Activated B cell treated with CpG ODN at 0.5 μM for 24 hours (primary cell): ENCODE data around the gene SLC4A1AP. TPM values are rescaled to one million over a fixed set of nuclear protein-coding genes. Genes with fewer than 3 reads are reported as not detected.

Experiments
- ATAC-seq: fragments of 200-7000 bp; cut with Tn5 transposase; one replicate; pipeline ENCODE4 v1.10.0; 2021; ENCODE audit warnings: low read depth, mild to moderate bottlenecking, moderate library complexity
- CTCF ChIA-PET: fragments of 350-600 bp; sonication (Branson Sonifier 250); formaldehyde crosslinking; loops from one replicate; lab custom pipeline; 2021; ENCODE audit warnings: antibody characterized with exemption; lab: Charles Lee
- POLR2A ChIA-PET: fragments of 350-600 bp; sonication (Branson Sonifier 250); formaldehyde crosslinking; loops from one replicate; lab custom pipeline; 2021; ENCODE audit warnings: antibody characterized with exemption; lab: Charles Lee
- DNase-seq: peaks from one replicate; pipeline ENCODE4 v3.0.0; 2022
- H3K27ac Mint-ChIP-seq: one replicate; pipeline ENCODE4 v1.8.0; 2020; ENCODE audit warnings: mixed read lengths
- H3K27me3 Mint-ChIP-seq: one replicate; pipeline ENCODE4 v1.8.0; 2021; ENCODE audit warnings: mixed read lengths
- H3K36me3 Mint-ChIP-seq: one replicate; pipeline ENCODE4 v1.8.0; 2021; ENCODE audit warnings: low read depth, mixed read lengths
- H3K4me1 Mint-ChIP-seq: one replicate; pipeline ENCODE4 v1.8.0; 2021; ENCODE audit warnings: mixed read lengths
- H3K4me3 Mint-ChIP-seq: one replicate; pipeline ENCODE4 v1.8.0; 2020; ENCODE audit warnings: mild to moderate bottlenecking, mixed read lengths
- H3K9me3 Mint-ChIP-seq: one replicate; pipeline ENCODE4 v1.8.0; 2020; ENCODE audit warnings: mixed read lengths
- intact Hi-C: fragments of 100-400 bp; cut with micrococcal nuclease; formaldehyde crosslinking; loops from one replicate; pipeline ENCODE4 v1.15.1; 2024
- total RNA-seq: library from RNA; stranded (reverse); gene quantifications from 2 replicates; pipeline ENCODE4 v1.2.3, GENCODE V29; 2022
- TF ChIP-seq, protein P1 (sequence below): fragments of 200-600 bp; IDR thresholded peaks from one replicate; pipeline ENCODE4 v1.8.0; 2022; ENCODE audit warnings: antibody characterized with exemption, mild to moderate bottlenecking

The SLC4A1AP gene
- total RNA-seq, 1 donor from 2014 or later, result 22.0 TPM

DNA sequence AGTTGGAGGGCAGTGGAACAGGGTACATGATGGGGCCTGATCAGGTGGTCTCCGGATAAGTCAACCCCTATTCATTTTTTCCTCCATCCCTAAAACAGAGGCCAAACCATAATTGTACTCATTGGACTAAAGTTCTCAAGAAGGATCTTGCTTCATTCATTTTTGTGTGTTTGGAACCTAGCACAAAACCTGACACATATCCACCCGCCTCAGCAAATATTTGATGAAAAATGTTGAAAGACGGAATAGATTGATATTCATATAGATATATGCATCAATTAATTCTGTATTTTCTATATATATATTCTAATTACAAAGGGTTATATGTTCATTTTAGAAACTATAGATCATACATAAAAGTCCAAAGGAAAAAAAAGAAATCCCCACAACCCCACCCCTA, 21.9 kb downstream of the SLC4A1AP start:
- CTCF ChIA-PET, result no interaction called here
- no peak overlapping the region for H3K27ac Mint-ChIP-seq
- TF ChIP-seq, protein P1, sequence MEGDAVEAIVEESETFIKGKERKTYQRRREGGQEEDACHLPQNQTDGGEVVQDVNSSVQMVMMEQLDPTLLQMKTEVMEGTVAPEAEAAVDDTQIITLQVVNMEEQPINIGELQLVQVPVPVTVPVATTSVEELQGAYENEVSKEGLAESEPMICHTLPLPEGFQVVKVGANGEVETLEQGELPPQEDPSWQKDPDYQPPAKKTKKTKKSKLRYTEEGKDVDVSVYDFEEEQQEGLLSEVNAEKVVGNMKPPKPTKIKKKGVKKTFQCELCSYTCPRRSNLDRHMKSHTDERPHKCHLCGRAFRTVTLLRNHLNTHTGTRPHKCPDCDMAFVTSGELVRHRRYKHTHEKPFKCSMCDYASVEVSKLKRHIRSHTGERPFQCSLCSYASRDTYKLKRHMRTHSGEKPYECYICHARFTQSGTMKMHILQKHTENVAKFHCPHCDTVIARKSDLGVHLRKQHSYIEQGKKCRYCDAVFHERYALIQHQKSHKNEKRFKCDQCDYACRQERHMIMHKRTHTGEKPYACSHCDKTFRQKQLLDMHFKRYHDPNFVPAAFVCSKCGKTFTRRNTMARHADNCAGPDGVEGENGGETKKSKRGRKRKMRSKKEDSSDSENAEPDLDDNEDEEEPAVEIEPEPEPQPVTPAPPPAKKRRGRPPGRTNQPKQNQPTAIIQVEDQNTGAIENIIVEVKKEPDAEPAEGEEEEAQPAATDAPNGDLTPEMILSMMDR, result no peak
- peaks cover 67% of the 10 kb centered on the region for H3K36me3 Mint-ChIP-seq
- intact Hi-C loops, result no loop called here
- no peak overlapping the region for H3K4me3 Mint-ChIP-seq
- POLR2A ChIA-PET, result no interaction called here
- DNase-seq (no peak), ATAC-seq (no peak)
- no peaks in the 10 kb centered on the region for H3K9me3 Mint-ChIP-seq
- peaks cover 8% of the 10 kb centered on the region for H3K4me1 Mint-ChIP-seq
- no peaks in the 10 kb centered on the region for H3K27me3 Mint-ChIP-seq

DNA sequence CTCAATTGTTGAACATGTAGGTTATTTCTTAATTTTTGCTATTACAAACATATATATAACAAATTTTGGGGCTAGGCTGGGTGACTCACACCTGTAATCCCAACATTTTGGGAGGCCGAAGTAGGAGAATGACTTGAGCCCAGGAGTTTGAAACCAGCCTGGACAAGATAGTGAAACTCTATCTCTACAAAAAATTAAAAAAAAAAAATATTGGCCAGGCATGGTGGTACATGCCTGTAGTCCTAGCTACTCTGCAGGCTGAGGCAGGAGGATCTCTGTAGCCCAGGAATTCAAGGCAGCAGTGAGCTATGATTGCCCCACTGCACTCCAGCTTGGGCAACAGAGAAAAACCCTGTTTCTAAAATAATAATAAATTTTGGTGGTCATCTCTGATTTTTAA, 23.5 kb downstream of the SLC4A1AP start:
- ATAC-seq (no peak), DNase-seq (no peak)
- TF ChIP-seq, protein P1, result no peak
- POLR2A ChIA-PET, result no interaction called here
- peaks cover 62% of the 10 kb centered on the region for H3K36me3 Mint-ChIP-seq
- intact Hi-C loops, result no loop called here
- no peak overlapping the region for H3K27ac Mint-ChIP-seq
- CTCF ChIA-PET, result no interaction called here
- no peaks in the 10 kb centered on the region for H3K27me3 Mint-ChIP-seq
- peaks cover 8% of the 10 kb centered on the region for H3K4me1 Mint-ChIP-seq
- H3K9me3 Mint-ChIP-seq, result no peaks in the 10 kb centered on the region
- H3K4me3 Mint-ChIP-seq, result no peak overlapping the region

DNA sequence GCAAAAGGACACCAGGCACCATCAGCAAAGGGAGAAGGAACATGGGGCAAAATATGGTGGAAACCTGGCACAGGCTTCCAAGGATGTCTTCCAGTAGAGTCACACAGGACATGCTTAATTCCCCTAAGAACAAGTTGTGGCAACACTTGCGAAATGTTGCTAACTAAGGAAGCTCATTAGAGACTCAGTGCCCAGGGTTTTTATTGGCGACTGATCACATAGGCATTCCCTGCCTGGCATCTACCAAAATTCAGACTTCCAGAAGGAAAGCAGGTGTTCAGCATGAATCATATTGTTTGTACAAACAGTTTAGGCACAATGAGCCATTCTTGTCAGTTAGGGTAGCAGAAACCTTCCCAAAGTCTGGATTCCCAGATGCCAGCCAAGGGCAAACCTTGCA, 25.7 kb downstream of the SLC4A1AP start:
- intact Hi-C loops, result no loop called here
- DNase-seq (no peak), ATAC-seq (no peak)
- no peak overlapping the region for H3K4me3 Mint-ChIP-seq
- H3K4me1 Mint-ChIP-seq, result no peaks in the 10 kb centered on the region
- ChIA-PET CTCF (no interaction called here), POLR2A (no interaction called here)
- no peak overlapping the region for H3K27ac Mint-ChIP-seq
- H3K9me3 Mint-ChIP-seq, result no peaks in the 10 kb centered on the region
- no peaks in the 10 kb centered on the region for H3K27me3 Mint-ChIP-seq
- peaks cover 59% of the 10 kb centered on the region for H3K36me3 Mint-ChIP-seq
- TF ChIP-seq, protein P1, result no peak

DNA sequence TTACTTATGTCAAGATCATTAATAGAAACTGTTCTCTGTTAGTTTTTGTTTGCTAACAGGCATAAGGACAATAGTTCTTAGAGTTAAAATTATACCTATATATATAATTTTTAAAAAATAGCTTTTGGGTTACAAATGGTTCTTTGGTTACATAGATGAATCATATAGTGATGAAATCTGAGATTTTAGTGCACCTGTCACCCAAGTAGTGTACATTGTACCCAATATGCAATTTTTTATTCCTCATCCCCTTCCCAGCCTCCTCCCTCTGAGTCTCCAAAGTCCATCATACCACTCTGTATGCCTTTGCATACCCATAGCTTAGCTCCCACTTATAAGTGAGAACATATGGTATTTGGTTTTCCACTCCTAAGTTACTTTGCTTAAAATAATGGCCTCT, 26.4 kb downstream of the SLC4A1AP start:
- CTCF ChIA-PET, result no interaction called here
- H3K27ac Mint-ChIP-seq, result no peak overlapping the region
- no peak for ATAC-seq

DNA sequence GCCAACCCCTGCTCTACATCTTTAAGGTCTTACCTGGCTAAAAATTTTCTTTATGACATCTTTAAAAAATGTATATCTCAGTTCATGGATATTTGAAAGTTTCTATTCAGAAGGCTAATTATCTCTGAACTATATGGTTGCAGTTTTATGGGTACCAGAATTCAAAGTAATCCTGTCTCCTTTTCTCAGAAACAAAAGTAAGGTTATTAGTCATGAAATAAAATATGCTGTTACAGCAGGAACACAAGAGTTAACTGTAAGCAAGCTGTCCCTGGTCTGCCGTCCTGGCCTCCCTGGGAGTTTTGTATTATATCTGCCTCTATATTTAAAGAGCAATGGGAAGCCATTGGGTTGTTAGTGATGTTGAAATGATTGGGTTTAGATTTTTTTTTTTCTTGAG, 34.0 kb downstream of the SLC4A1AP start:
- DNase-seq (no peak), ATAC-seq (no peak)
- Mint-ChIP-seq H3K27me3 (no peaks in the 10 kb centered on the region), H3K27ac (no peak overlapping the region), H3K4me1 (no peaks in the 10 kb centered on the region), H3K36me3 (peaks cover 33% of the 10 kb centered on the region), H3K9me3 (no peaks in the 10 kb centered on the region), H3K4me3 (no peak overlapping the region)
- POLR2A ChIA-PET, result no interaction called here
- TF ChIP-seq, protein P1, result no peak
- CTCF ChIA-PET, result no interaction called here
- intact Hi-C loops, result no loop called here

More for the DNA sequence above, 26.4 kb downstream of the SLC4A1AP start:
- intact Hi-C loops, result no loop called here
- H3K4me1 Mint-ChIP-seq, result no peaks in the 10 kb centered on the region
- TF ChIP-seq, protein P1, result no peak
- peaks cover 55% of the 10 kb centered on the region for H3K36me3 Mint-ChIP-seq
- no peak overlapping the region for H3K4me3 Mint-ChIP-seq
- no peak for DNase-seq
- POLR2A ChIA-PET, result interaction anchor here (0.6 kb wide), 1 partner anchor 264 kb away, joined by 4 read pairs; no protein-coding TSS in a partner anchor
- H3K9me3 Mint-ChIP-seq, result no peaks in the 10 kb centered on the region
- H3K27me3 Mint-ChIP-seq, result no peaks in the 10 kb centered on the region
